Sigmoid colon (tissue), 7 donors: ENCODE data around the gene CACNA1E. TPM values are rescaled to one million over a fixed set of nuclear protein-coding genes. Genes with fewer than 3 reads are reported as not detected.

Experiments
- DNase-seq: peaks from one replicate; pipeline ENCODE4 v3.0.0-alpha.2; 2019
- H3K27ac ChIP-seq, 4 donors: fragments of 200-600 bp; sonication (generic); one replicate each; pipeline ENCODE4 v1.5.1; 2016 to 2019; ENCODE audit warnings: mild to moderate bottlenecking in 1 of 4
- H3K27me3 ChIP-seq, 3 donors: fragments of 200-600 bp; sonication (generic); one replicate each; pipeline ENCODE4 v1.5.1; 2019; ENCODE audit warnings: mild to moderate bottlenecking in 1 of 3
- H3K36me3 ChIP-seq, 4 donors: fragments of 200-600 bp; sonication (generic); one replicate each; pipeline ENCODE4 v1.5.1; 2016 to 2019
- H3K4me1 ChIP-seq, 4 donors: fragments of 200-600 bp; sonication (generic); one replicate each; pipeline ENCODE4 v1.5.1; 2017 to 2019
- H3K4me3 ChIP-seq, 4 donors: fragments of 200-600 bp; sonication (generic); one replicate each; pipeline ENCODE4 v1.5.1; 2017 to 2019; ENCODE audit warnings: mild to moderate bottlenecking in 2 of 4, moderate library complexity in 1 of 4
- H3K9me3 ChIP-seq, 4 donors: fragments of 200-600 bp in 3 of 4; sonication (generic) in 3 of 4; one replicate each; pipeline versions ENCODE4 v1.5.1 to v1.6.1; 2013 to 2019
- CTCF ChIP-seq, 4 experiments: fragments of 450-650 bp in 3 of 4; fragments of 200-600 bp in 1 of 4; IDR thresholded peaks; one replicate each; pipeline ENCODE4 v1.5.1; 2016 to 2019; ENCODE audit warnings: antibody characterized with exemption in 4 of 4, mild to moderate bottlenecking in 3 of 4, moderate library complexity in 2 of 4
- EP300 ChIP-seq, 4 donors: sonication (generic); formaldehyde crosslinking; IDR thresholded peaks; one replicate each; pipeline ENCODE4 v1.6.1; 2017; ENCODE audit warnings: antibody characterized with exemption in 4 of 4
- POLR2A ChIP-seq, 2 donors: fragments of 450-650 bp; IDR thresholded peaks; one replicate each; pipeline ENCODE4 v1.6.1; 2016; ENCODE audit warnings: antibody characterized with exemption in 2 of 2, mild to moderate bottlenecking in 2 of 2, moderate library complexity in 2 of 2
- POLR2AphosphoS5 ChIP-seq, 4 donors: sonication (generic); formaldehyde crosslinking; IDR thresholded peaks; one replicate each; pipeline ENCODE4 v1.6.1; 2017; ENCODE audit warnings: antibody characterized with exemption in 4 of 4
- WGBS, 2 donors: extraction: QIAGEN DNeasy Blood & Tissue Kit; methylation state at CpG; one replicate each; pipeline ENCODE4 v1.1.7; 2013; 5-methylcytosine and 5-hydroxymethylcytosine counted together
- intact Hi-C: fragments of 100-400 bp; cut with DNase I; formaldehyde crosslinking; loops from one replicate; pipeline ENCODE4 v1.15.1; 2023
- polyA plus RNA-seq, 3 donors: library from polyadenylated mRNA; stranded (reverse); fragments of 200-250 nt; gene quantifications; one replicate each; pipeline ENCODE4 v1.2.3, GENCODE V29; 2013
- total RNA-seq, 4 donors: library from RNA; depleted of rRNA; stranded (reverse); fragments of >200 nt; gene quantifications; one replicate each; pipeline ENCODE4 v1.1.0, GENCODE V29; 2016
- donor health status: healthy with polysubstance abuse.
- donor health status: Bipolar disorder and iron deficiency.
- donor health status: healthy.

CACNA1E gene
- total and polyA plus RNA-seq, 7 donors: 0.16 to 1.1 (median 0.36) TPM; not detected in 2

GRCh38 chr1:181726320-181727012, 243.1 kb downstream of the CACNA1E start:
- DNase-seq: no peak
- no peaks in the 10 kb centered on the region for H3K4me1 ChIP-seq
- 48 to 66% methylated on average over 4 of the region's 4 CpGs for WGBS, 2 donors
- no peaks in the 10 kb centered on the region for H3K36me3 ChIP-seq
- TF ChIP-seq CTCF (IDR thresholded peaks at IDR 0.05): no peak
- no peak for TF ChIP-seq POLR2AphosphoS5 (IDR thresholded peaks at IDR 0.05)
- no peak for TF ChIP-seq EP300 (IDR thresholded peaks at IDR 0.05)
- TF ChIP-seq POLR2A (IDR thresholded peaks at IDR 0.05): no peak
- no peaks in the 10 kb centered on the region for H3K27me3 ChIP-seq
- H3K9me3 ChIP-seq: no peaks in the 10 kb centered on the region
- intact Hi-C loops: no loop called here
- H3K4me3 ChIP-seq: no peak overlapping the region
- no peak overlapping the region for H3K27ac ChIP-seq

- no peak for DNase-seq
- TF ChIP-seq POLR2A (IDR thresholded peaks at IDR 0.05) (no peak), CTCF (IDR thresholded peaks at IDR 0.05) (no peak), EP300 (IDR thresholded peaks at IDR 0.05) (no peak), POLR2AphosphoS5 (IDR thresholded peaks at IDR 0.05) (no peak)
- no peaks in the 10 kb centered on the region for H3K27me3 ChIP-seq
- no peaks in the 10 kb centered on the region for H3K9me3 ChIP-seq
- no peaks in the 10 kb centered on the region for H3K4me1 ChIP-seq
- H3K4me3 ChIP-seq: no peak overlapping the region
- intact Hi-C loops: no loop called here
- no peak overlapping the region for H3K27ac ChIP-seq
- H3K36me3 ChIP-seq: no peaks in the 10 kb centered on the region
- WGBS, 2 donors: 89 to 94% methylated on average over 7 of the region's 7 CpGs
These were observed 247.3 kb downstream of the CACNA1E start for GRCh38 chr1:181730606-181731005.

GRCh38 chr1:181732218-181732990, 249.1 kb downstream of the CACNA1E start:
- Histone ChIP-seq H3K9me3 (no peaks in the 10 kb centered on the region), H3K36me3 (no peaks in the 10 kb centered on the region), H3K4me1 (no peaks in the 10 kb centered on the region), H3K4me3 (no peak overlapping the region), H3K27me3 (no peaks in the 10 kb centered on the region), H3K27ac (no peak overlapping the region)
- intact Hi-C loops: no loop called here
- no peak for DNase-seq
- WGBS, 2 donors: 95% methylated on average over 31 of the region's 31 CpGs
- TF ChIP-seq CTCF (IDR thresholded peaks at IDR 0.05) (no peak), POLR2A (IDR thresholded peaks at IDR 0.05) (no peak), EP300 (IDR thresholded peaks at IDR 0.05) (no peak), POLR2AphosphoS5 (IDR thresholded peaks at IDR 0.05) (no peak)

- Histone ChIP-seq H3K27me3 (no peaks in the 10 kb centered on the region), H3K4me1 (no peaks in the 10 kb centered on the region), H3K36me3 (no peaks in the 10 kb centered on the region), H3K27ac (no peak overlapping the region), H3K9me3 (no peaks in the 10 kb centered on the region), H3K4me3 (no peak overlapping the region)
- no peak for TF ChIP-seq POLR2AphosphoS5 (IDR thresholded peaks at IDR 0.05)
- TF ChIP-seq POLR2A (IDR thresholded peaks at IDR 0.05): no peak
- no peak for TF ChIP-seq EP300 (IDR thresholded peaks at IDR 0.05)
- intact Hi-C loops: no loop called here
- DNase-seq: no peak
- WGBS, 2 donors: 88 to 91% methylated on average over 14 of the region's 14 CpGs
These were observed 250.2 kb downstream of the CACNA1E start for GRCh38 chr1:181733486-181733885.

- Histone ChIP-seq H3K4me1 (no peaks in the 10 kb centered on the region), H3K9me3 (no peaks in the 10 kb centered on the region), H3K27ac (no peak overlapping the region), H3K27me3 (no peaks in the 10 kb centered on the region), H3K4me3 (no peak overlapping the region), H3K36me3 (no peaks in the 10 kb centered on the region)
- WGBS, 2 donors: 40 to 63% methylated on average over 5 of the region's 5 CpGs
- TF ChIP-seq POLR2A (IDR thresholded peaks at IDR 0.05) (no peak), CTCF (IDR thresholded peaks at IDR 0.05) (no peak), EP300 (IDR thresholded peaks at IDR 0.05) (no peak), POLR2AphosphoS5 (IDR thresholded peaks at IDR 0.05) (no peak)
- DNase-seq: no peak
- intact Hi-C loops: no loop called here
These were observed 253.7 kb downstream of the CACNA1E start for GRCh38 chr1:181737056-181737455.
